ENCODE data around the gene WDR62.

WDR62 gene

GRCh38 chr19:36081894-36082293, 27.2 kb downstream of the WDR62 start:
- DNase-seq, result no peak

DNA sequence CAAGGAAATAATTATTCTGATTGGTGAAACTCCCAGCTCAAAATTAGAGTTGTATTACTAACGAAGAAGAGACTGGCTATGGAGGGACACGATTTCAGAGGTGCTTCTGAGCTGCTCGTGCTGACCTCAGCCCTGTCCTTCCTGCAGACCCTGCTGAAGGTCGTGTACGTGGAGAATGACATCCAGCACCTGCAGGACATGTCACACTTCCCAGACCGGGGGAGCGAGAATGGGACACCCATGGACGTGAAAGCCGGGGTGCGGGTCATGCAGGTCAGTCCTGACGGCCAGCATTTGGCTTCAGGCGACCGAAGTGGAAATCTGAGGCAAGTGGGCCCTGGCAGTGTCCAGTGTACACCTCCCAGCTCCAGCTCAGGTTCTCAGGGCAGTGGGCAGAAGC, 28.2 kb downstream of the WDR62 start:
- no peak for DNase-seq

GRCh38 chr19:36084231-36085009, 29.7 kb downstream of the WDR62 start:
- no peak for DNase-seq

- DNase-seq, result no peak
Observed at GRCh38 chr19:36086326-36086725, 31.6 kb downstream of the WDR62 start.

DNA sequence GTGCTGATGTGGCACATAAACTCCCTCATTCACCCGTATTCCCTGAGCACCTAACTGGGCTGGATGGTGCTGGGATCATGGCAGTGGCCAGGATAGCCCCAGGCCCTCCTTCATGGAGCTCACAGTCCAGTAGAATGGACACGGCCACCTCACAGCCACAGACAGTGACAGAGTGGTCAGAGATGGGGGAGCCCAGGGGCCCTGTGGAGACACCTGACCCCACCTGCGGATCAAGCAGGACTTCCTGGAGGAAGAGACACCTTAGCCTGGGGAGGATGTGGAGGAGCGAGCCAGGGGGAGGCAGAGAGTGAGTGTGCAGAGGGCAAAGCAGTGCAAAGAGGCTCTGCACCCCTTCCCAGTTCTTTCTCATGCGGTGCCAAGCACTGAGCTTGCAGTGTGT, 35.1 kb downstream of the WDR62 start:
- DNase-seq, result no peak

GRCh38 chr19:36090910-36091695, 36.4 kb downstream of the WDR62 start:
- DNase-seq, result no peak

GRCh38 chr19:36092566-36092965, 37.9 kb downstream of the WDR62 start:
- DNase-seq, result no peak

- no peak for DNase-seq
Observed at GRCh38 chr19:36093146-36093662, 38.5 kb downstream of the WDR62 start.

DNA sequence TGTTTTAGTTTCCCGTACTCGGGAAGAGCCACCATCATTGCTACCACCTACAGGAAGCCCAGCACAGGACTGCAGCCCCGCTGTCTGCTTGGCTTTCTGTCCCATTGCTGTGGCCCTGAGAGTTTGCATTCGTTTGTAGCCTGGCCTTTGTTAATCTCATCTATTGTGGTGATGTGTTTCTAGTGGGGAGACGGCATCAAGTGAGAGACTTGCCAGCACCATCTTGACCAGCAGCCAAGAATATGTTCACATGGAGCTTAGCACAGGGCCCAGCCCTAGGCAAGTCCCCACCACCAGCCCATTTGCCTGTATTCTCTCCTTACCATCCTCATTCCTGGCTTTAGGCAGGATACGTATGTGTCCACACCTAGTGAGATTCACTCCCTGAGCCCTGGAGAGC, 39.0 kb downstream of the WDR62 start:
- DNase-seq, result no peak

- no peak for DNase-seq
Observed at GRCh38 chr19:36097036-36097435, 42.3 kb downstream of the WDR62 start.

DNA sequence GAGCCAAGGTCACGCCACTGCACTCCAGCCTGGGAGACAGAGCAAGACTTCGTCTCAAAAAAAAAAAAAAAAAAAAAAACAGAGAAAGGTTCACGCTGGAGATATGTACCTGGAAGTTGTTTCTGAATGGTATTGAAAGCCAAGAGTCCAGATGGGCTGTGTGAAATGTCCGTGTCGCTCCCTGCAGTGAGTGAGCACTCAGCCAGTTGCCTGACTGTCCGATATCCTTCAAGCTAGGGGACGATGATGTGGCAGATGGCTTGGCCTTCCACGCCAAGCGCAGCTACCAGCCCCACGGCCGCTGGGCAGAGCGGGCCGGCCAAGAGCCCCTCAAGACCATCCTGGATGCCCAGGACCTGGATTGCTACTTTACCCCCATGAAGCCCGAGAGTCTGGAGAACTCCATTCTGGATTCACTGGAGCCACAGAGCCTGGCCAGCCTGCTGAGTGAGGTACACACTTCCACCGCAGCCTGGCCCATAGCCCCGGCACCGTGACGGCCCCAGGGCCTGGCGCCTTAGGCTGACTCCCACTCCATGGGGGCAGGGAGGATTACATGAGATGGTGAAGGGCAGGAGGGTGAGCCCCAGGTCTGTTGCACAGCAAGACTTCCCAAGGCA, 44.6 kb downstream of the WDR62 start:
- DNase-seq, result no peak

GRCh38 chr19:36100476-36100875, 45.8 kb downstream of the WDR62 start:
- DNase-seq, result no peak

DNA sequence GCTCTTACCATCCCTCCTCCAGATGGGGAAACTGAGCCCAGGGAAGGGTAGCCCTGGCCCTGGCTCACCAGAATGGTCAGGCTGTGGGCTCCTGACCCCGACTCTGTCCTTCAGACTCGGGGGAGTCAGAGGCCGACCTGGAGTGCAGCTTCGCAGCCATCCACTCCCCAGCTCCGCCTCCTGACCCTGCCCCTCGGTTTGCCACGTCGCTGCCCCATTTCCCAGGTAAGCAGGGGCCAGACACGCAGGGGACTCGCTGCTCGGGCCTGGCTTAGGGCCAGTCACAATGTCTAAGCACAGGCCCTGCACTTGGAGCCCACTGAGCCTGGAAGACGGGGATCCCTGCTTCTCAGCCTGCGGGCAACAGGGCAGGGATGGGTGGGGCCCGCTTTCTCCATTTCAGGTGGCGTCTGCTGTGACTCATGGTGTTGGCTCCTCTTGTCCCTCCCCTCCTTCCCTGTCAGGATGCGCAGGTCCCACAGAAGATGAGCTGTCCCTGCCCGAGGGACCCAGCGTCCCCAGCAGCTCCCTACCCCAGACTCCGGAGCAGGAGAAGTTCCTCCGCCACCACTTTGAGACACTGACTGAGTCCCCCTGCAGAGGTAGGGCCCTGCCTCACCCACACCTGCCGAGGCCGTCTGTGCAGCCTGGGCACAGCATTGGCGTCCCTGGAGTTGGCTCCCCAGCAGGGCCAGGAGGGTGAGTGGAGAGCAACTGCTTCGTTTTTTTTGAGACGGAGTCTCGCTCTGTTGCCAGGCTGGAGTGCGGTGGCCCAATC, 47.0 kb downstream of the WDR62 start:
- DNase-seq, result no peak

- no peak for DNase-seq
Observed at GRCh38 chr19:36103040-36103626, 48.4 kb downstream of the WDR62 start.

- DNase-seq, result no peak
Observed at GRCh38 chr19:36103842-36104552, 49.3 kb downstream of the WDR62 start.

DNA sequence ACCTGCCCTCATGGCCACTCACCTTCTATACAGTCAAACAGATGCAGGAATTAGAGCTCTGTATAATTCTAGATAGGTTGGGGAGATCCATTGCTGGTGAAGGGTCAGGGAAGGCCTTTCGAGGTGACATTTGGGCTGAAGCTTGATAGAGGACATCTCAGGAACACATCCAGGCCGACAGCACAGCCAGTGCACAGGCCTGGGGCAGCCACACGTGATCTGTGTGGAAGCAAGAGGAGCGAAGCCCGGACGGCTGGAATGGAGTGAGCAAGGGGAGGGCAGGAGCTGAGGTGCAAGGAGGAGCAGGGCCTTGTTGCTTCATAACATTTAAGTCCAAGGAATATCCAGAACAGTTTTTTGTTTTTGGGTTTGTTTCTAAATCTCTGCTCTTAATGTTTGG, 51.7 kb downstream of the WDR62 start:
- no peak for DNase-seq

GRCh38 chr19:36106991-36107390, 52.3 kb downstream of the WDR62 start:
- DNase-seq, result no peak

- no peak for DNase-seq
Observed at GRCh38 chr19:36108684-36109083, 54.0 kb downstream of the WDR62 start.

DNA sequence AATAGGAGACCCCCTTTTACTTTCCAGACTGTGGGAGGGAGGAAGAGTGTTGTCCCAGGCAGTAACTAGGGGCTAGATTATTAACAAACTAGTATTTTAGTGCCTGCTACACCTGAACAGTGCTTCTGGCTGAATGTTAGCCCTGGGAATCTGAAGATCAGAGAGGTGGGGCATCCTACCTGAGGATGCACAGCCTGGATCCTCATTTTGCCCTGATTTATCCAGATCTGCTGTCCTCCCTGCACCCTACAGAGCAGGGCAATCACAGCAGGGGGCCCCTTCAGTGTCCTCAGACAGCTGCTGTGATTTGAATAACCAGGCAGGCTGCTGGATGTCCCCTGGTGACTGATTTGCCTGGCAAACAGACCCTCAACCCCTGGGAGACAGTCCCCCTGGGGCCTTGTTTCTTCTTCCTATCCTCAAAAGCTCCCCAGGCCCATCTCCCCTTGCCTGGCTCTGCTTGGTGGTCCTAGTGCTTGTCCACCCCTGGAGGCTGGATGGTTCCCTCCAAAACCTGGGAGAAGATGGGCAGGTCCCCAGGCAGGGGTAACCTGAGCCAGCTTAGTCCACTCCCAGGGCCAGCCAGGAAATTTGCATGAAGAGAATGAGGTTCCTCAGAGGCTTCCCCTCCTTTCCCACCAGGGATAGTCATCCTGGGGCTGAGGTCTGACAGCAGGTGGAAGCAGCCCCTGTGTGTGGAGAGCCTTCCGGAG, 55.9 kb downstream of the WDR62 start, which contains the start of gene OVOL3:
OVOL3 (plus strand) TSS at position 657 of the 713 bp plus-strand sequence. CDS start 60 bp downstream, outside the sequence.
- no peak for DNase-seq

GRCh38 chr19:36111200-36111539, 56.5 kb downstream of the WDR62 start:
- no peak for DNase-seq

- DNase-seq, result no peak
Observed at GRCh38 chr19:36112678-36113077, 58.0 kb downstream of the WDR62 start.

All from SIG-M5 (cell line).